Measurements from ENCODE around the gene SLC2A9.

GRCh38 chr4:9933184-9933583 is 88.1 kb downstream of the SLC2A9 start:
- TF ChIP-seq USF1 (IDR thresholded peaks at IDR 0.05): no peak
- TF ChIP-seq CEBPB (IDR thresholded peaks at IDR 0.05): no peak
- TF ChIP-seq FOXM1 (IDR thresholded peaks at IDR 0.05; ENCODE audit: borderline replicate concordance, low read depth): no peak
- no peak for TF ChIP-seq YY1 (IDR thresholded peaks at IDR 0.05; ENCODE audit: low read depth)
- no peak for TF ChIP-seq TAF1 (IDR thresholded peaks at IDR 0.05; ENCODE audit: low read depth)
- TF ChIP-seq RAD21 (IDR thresholded peaks at IDR 0.05; ENCODE audit: low read depth): no peak
- no peak for TF ChIP-seq EP300 (IDR thresholded peaks at IDR 0.05; ENCODE audit: borderline replicate concordance)
- TF ChIP-seq REST (IDR thresholded peaks at IDR 0.05; ENCODE audit: low read depth): no peak
- no peak for TF ChIP-seq TEAD4 (IDR thresholded peaks at IDR 0.05)
- no peak for TF ChIP-seq NFIC (IDR thresholded peaks at IDR 0.05)
